ENCODE measurements around the gene MROH9.

DNA sequence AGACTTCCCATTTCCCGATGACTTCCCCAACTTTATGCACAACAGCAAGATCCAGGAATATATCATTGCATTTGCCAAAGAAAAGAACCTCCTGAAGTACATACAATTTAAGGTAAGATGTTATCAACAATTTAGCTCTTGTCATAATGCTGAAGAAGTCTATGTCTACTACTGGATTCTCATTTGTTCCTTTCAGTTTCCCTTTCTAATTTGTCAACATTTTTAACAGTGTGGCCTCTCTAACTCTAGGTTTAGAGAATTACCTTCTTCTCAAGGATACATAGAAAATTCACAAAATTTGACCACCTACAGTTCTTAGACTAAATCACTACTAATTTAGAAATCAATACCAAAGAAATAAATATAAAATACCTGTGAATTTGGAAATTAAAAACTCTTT, 168.5 kb downstream of the MROH9 start:
- TF ChIP-seq, protein P1, sequence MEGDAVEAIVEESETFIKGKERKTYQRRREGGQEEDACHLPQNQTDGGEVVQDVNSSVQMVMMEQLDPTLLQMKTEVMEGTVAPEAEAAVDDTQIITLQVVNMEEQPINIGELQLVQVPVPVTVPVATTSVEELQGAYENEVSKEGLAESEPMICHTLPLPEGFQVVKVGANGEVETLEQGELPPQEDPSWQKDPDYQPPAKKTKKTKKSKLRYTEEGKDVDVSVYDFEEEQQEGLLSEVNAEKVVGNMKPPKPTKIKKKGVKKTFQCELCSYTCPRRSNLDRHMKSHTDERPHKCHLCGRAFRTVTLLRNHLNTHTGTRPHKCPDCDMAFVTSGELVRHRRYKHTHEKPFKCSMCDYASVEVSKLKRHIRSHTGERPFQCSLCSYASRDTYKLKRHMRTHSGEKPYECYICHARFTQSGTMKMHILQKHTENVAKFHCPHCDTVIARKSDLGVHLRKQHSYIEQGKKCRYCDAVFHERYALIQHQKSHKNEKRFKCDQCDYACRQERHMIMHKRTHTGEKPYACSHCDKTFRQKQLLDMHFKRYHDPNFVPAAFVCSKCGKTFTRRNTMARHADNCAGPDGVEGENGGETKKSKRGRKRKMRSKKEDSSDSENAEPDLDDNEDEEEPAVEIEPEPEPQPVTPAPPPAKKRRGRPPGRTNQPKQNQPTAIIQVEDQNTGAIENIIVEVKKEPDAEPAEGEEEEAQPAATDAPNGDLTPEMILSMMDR (optimal IDR thresholded peaks at IDR 0.05 in 1 of 3, IDR thresholded peaks at IDR 0.05 in 1 of 3, conservative IDR thresholded peaks at IDR 0.05 in 1 of 3; ENCODE audit: extremely low read depth in 1 of 3, insufficient read depth in 2 of 3, low read length in 3 of 3) = no peak
- TF ChIP-seq EZH2 (IDR thresholded peaks at IDR 0.05; ENCODE audit: low read length) = no peak
